Ishikawa (cell line): Measurements from ENCODE around the gene NLRP8.

ENCODE experiments used
- CEBPB ChIP-seq: IDR thresholded peaks from 2 replicates; pipeline ENCODE4 v1.6.1; 2012
- CREB1 ChIP-seq: IDR thresholded peaks from 2 replicates; pipeline ENCODE4 v1.6.1; 2012; ENCODE audit warnings: low read depth
- EGR1 ChIP-seq: IDR thresholded peaks from 2 replicates; pipeline ENCODE4 v1.6.1; 2012
- EP300 ChIP-seq: IDR thresholded peaks from 2 replicates; pipeline ENCODE4 v1.6.1; 2012; ENCODE audit warnings: borderline replicate concordance
- FOXM1 ChIP-seq: IDR thresholded peaks from 2 replicates; pipeline ENCODE4 v1.6.1; 2012; ENCODE audit warnings: low read depth, borderline replicate concordance
- RAD21 ChIP-seq: IDR thresholded peaks from 2 replicates; pipeline ENCODE4 v1.6.1; 2012; ENCODE audit warnings: low read depth
- REST ChIP-seq: IDR thresholded peaks from 2 replicates; pipeline ENCODE4 v1.6.1; 2012; ENCODE audit warnings: low read depth, mild to moderate bottlenecking
- TAF1 ChIP-seq: IDR thresholded peaks from 2 replicates; pipeline ENCODE4 v1.6.1; 2012; ENCODE audit warnings: low read depth, mild to moderate bottlenecking
- TCF12 ChIP-seq: IDR thresholded peaks from 2 replicates; pipeline ENCODE4 v1.6.1; 2012; ENCODE audit warnings: low read depth
- TEAD4 ChIP-seq: IDR thresholded peaks from 2 replicates; pipeline ENCODE4 v1.6.1; 2012
- USF1 ChIP-seq: IDR thresholded peaks from 2 replicates; pipeline ENCODE4 v1.6.1; 2012
- YY1 ChIP-seq: IDR thresholded peaks from 2 replicates; pipeline ENCODE4 v1.6.1; 2012; ENCODE audit warnings: low read depth
- TF ChIP-seq, protein P1 (sequence below): IDR thresholded peaks from 2 replicates; pipeline ENCODE4 v1.6.1; 2012

DNA sequence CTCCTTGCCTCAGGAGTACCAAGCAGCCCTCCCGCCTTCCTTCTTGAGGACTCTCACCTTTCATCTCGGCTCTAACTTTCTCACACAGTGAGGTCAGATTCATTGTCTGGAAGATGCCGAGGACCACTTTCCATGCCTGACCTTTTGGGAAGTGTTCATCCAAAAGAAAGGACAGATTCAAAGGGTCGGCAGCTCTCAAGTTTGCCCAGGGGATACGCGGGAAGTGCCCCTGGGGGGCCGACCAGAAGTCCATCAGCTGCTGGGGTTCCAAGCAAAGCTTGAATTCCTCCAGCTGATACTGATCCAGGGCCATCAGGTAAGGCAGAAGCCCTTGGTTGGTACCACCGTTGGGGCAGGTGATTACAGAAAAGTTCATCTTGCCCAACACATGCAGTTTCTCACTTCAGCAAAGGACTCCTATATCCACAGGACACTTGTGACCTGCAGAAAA is 15.7 kb upstream of the NLRP8 start, which contains the start of gene NLRP13:
- no peak for TF ChIP-seq TAF1
- TF ChIP-seq, protein P1, sequence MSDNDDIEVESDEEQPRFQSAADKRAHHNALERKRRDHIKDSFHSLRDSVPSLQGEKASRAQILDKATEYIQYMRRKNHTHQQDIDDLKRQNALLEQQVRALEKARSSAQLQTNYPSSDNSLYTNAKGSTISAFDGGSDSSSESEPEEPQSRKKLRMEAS, result no peak
- no peak for TF ChIP-seq CREB1
- no peak for TF ChIP-seq REST
- no peak for TF ChIP-seq EP300
- TF ChIP-seq EGR1, result no peak
- no peak for TF ChIP-seq TEAD4
- TF ChIP-seq RAD21, result no peak
- no peak for TF ChIP-seq CEBPB
- no peak for TF ChIP-seq TCF12
- TF ChIP-seq YY1, result no peak
- no peak for TF ChIP-seq FOXM1
- no peak for TF ChIP-seq USF1
